GM23248 (cell line): ENCODE measurements around the gene METTL25B. TPM values are rescaled to one million over a fixed set of nuclear protein-coding genes. Genes with fewer than 3 reads are reported as not detected.

Experiments
- DNase-seq: peaks from one replicate; pipeline ENCODE4 v3.0.0-alpha.2; 2015
- H2AFZ ChIP-seq: fragments of 200-600 bp; sonication (generic); 2 replicates; pipeline ENCODE4 v1.6.1; 2016; ENCODE audit warnings: antibody characterized with exemption
- H3F3A ChIP-seq: fragments of 200-600 bp; sonication (generic); 2 replicates; pipeline ENCODE4 v1.6.1; 2016; ENCODE audit warnings: mild to moderate bottlenecking, antibody characterized with exemption, mixed run types; ENCODE audit not compliant: insufficient read depth
- H3K27ac ChIP-seq: fragments of 200-600 bp; sonication (generic); 2 replicates; pipeline ENCODE4 v1.5.1; 2016; ENCODE audit warnings: mild to moderate bottlenecking
- H3K27me3 ChIP-seq: fragments of 200-600 bp; sonication (generic); replicated peaks from 2 replicates; pipeline ENCODE4 v1.6.1; 2016; ENCODE audit warnings: mild to moderate bottlenecking; ENCODE audit not compliant: insufficient read depth
- H3K36me3 ChIP-seq: fragments of 200-600 bp; sonication (generic); 2 replicates; pipeline ENCODE4 v1.6.1; 2016; ENCODE audit warnings: low read depth, mild to moderate bottlenecking
- H3K4me1 ChIP-seq: fragments of 200-600 bp; sonication (generic); 2 replicates; pipeline ENCODE4 v1.6.1; 2016; ENCODE audit warnings: mild to moderate bottlenecking; ENCODE audit not compliant: insufficient read depth
- H3K4me2 ChIP-seq: fragments of 200-600 bp; sonication (generic); one replicate; pipeline ENCODE4 v1.6.1; 2016; ENCODE audit warnings: mild to moderate bottlenecking; ENCODE audit not compliant: unreplicated experiment
- H3K4me3 ChIP-seq: fragments of 200-600 bp; sonication (generic); 2 replicates; pipeline ENCODE4 v1.5.1; 2016; ENCODE audit warnings: mild to moderate bottlenecking
- H3K79me2 ChIP-seq: fragments of 200-600 bp; sonication (generic); 2 replicates; pipeline ENCODE4 v1.6.1; 2016; ENCODE audit warnings: mild to moderate bottlenecking; ENCODE audit not compliant: insufficient read depth
- H3K9ac ChIP-seq: fragments of 200-600 bp; sonication (generic); 2 replicates; pipeline ENCODE4 v1.6.1; 2016; ENCODE audit warnings: mild to moderate bottlenecking
- H3K9me2 ChIP-seq: fragments of 200-600 bp; sonication (generic); 2 replicates; pipeline ENCODE4 v1.6.1; 2016; ENCODE audit warnings: mixed run types, mild to moderate bottlenecking, moderate library complexity; ENCODE audit not compliant: insufficient read depth
- H3K9me3 ChIP-seq: fragments of 200-600 bp; sonication (generic); one replicate; pipeline ENCODE4 v1.6.1; 2017; ENCODE audit warnings: low read depth
- H4K20me1 ChIP-seq: fragments of 200-600 bp; sonication (generic); 2 replicates; pipeline ENCODE4 v1.6.0; 2016; ENCODE audit not compliant: insufficient read depth
- EZH2 ChIP-seq: fragments of 200-600 bp; sonication (generic); IDR thresholded peaks from 2 replicates; pipeline ENCODE4 v1.6.1; 2018; ENCODE audit warnings: antibody characterized with exemption, mild to moderate bottlenecking; ENCODE audit not compliant: insufficient read depth, poor library complexity, severe bottlenecking
- EZH2phosphoT487 ChIP-seq: fragments of 200-600 bp; sonication (generic); IDR thresholded peaks from 2 replicates; pipeline ENCODE4 v1.6.1; 2018; ENCODE audit warnings: antibody characterized with exemption, moderate library complexity, mild to moderate bottlenecking, low read depth; ENCODE audit not compliant: insufficient read depth
- WGBS, 2 experiments: methylation state at CpG; one replicate each; pipeline ENCODE4 v1.1.6; 2015 to 2017; ENCODE audit warnings: low lambda C conversion rate in 2 of 2, low coverage in 1 of 2; ENCODE audit errors: missing lambda C conversion rate in 2 of 2; 5-methylcytosine and 5-hydroxymethylcytosine counted together
- in situ Hi-C: fragments of 300-500 bp; cut with MboI; formaldehyde crosslinking; loops from 2 replicates; pipeline ENCODE4 v1.15.0; 2020
- polyA plus RNA-seq: library from polyadenylated mRNA; unstranded; fragments of >200 nt; fragmentation: Nextera tagmentation; extraction: Ambion mirVana; gene quantifications from 2 replicates; pipeline ENCODE4 v1.2.1, GENCODE V29; 2016
- total RNA-seq: library from RNA; depleted of rRNA; stranded (reverse); fragments of >200 nt; shearing (Covaris generic); gene quantifications from 2 replicates; pipeline ENCODE4 v1.2.3, GENCODE V29; 2014

The METTL25B gene
- total and polyA plus RNA-seq, 2 experiments from 2014 or later = 4.5 to 7.4 TPM

DNA sequence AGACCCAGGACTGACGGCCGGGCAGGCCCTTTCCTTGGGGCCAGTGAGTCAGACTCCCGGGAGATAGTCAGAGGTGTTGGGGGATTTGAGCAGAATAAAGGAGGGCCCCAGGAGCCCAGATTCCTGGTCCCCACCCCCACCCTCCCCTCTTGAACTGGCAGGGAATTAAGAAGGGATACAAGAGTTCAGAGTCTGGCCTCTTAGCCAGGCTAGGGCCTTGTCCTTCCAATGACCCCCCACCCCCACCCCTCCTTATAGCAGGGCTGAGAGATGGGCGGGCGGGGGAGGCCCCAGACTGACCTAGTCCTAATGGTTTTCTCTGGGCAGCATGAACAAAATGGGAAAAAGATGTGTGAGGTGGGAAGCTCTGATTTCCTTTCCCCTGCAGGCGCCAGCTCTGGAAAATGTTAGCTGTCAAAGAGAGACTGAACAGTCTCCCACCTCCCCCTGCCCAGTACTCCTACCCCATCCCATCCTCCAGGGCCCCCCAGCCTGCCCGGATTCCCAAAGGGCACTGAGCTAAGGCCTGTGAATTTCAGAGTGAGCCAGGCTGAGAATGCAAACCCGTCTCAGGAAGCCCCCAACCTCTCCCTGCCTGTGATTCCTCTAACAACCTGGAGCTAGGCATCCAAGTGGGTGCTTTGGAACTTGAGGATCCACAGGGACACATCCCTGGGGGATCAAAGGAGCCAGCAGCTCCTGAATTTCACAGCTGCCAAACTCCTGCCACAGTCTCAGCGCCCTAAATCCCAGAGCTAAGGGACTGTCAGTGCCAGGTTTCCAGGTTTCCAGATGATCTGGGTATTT lies 17.1 kb upstream of the METTL25B start:
- no peak overlapping the region for H3K4me2 ChIP-seq
- H2AFZ ChIP-seq = no peak overlapping the region
- H3K27me3 ChIP-seq = no peaks in the 10 kb centered on the region
- in situ Hi-C loops = no loop called here
- H3K9ac ChIP-seq = no peak overlapping the region
- H4K20me1 ChIP-seq = no peaks in the 10 kb centered on the region
- peak; percentile 51 for DNase-seq
- H3K36me3 ChIP-seq = no peaks in the 10 kb centered on the region
- TF ChIP-seq EZH2 = no peak
- no peak for TF ChIP-seq EZH2phosphoT487
- H3K27ac ChIP-seq = no peak overlapping the region
- H3K79me2 ChIP-seq = no peaks in the 10 kb centered on the region
- H3F3A ChIP-seq = peaks cover 41% of the 10 kb centered on the region
- H3K4me3 ChIP-seq = no peak overlapping the region
- H3K4me1 ChIP-seq = peaks cover 77% of the 10 kb centered on the region
- no peaks in the 10 kb centered on the region for H3K9me3 ChIP-seq
- no peaks in the 10 kb centered on the region for H3K9me2 ChIP-seq
- WGBS, 2 experiments = 35 to 57% methylated on average over 6 to 9 of the region's 9 CpGs

DNA sequence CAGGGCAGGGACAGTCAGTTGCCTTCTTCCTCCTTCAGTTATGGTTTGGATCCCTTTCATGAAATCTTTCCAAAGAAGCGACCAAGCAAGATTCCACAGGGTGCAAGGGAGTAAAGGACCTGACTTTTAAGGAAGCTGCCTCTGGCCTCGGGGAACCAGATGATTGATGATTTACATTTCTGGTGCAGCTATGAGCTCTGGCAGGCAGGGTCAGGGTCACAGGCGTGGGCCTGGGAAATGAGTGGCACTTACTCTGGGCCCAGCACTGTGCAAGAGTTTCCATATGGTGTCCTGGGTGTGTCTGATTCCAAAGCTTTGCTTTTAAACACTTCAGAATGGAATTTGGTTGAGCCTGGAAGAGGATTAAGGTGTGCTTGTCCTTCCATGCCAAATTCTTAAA lies 15.6 kb upstream of the METTL25B start:
- Histone ChIP-seq H3F3A (peaks cover 38% of the 10 kb centered on the region), H4K20me1 (no peaks in the 10 kb centered on the region), H3K36me3 (no peaks in the 10 kb centered on the region), H3K27ac (peak overlapping the region; percentile 27; the same call in 1 of the 2 replicates), H3K27me3 (no peaks in the 10 kb centered on the region), H3K9me3 (no peaks in the 10 kb centered on the region), H3K79me2 (no peaks in the 10 kb centered on the region), H3K9me2 (no peaks in the 10 kb centered on the region), H2AFZ (no peak overlapping the region), H3K9ac (no peak overlapping the region), H3K4me2 (no peak overlapping the region), H3K4me1 (peaks cover 63% of the 10 kb centered on the region), H3K4me3 (no peak overlapping the region)
- peak; percentile 24 for DNase-seq
- WGBS, 2 experiments = 42 to 47% methylated on average over 3 of the region's 3 CpGs
- in situ Hi-C loops = no loop called here
- no peak for TF ChIP-seq EZH2

DNA sequence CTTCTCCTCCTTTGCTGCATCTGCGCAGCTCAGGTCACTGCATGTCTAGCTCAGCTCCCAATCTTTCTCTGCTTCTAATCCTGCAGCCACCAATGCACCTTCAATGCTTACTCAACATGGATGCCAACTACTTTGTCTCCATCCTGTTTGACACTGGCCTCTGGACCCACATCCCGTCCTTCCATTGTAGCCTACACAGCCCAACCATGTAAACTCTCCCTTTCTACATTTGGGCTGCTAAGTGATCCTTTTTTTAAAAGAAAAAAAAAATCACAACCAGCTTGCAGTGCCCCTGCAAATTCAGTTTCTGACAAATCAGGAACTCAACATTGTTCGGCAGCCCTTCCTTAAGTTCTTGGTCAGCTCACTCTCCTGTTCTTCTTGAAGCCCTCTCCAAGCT lies 13.4 kb upstream of the METTL25B start:
- peaks cover 41% of the 10 kb centered on the region for H3K4me1 ChIP-seq
- in situ Hi-C loops = loop anchor here (5.0 kb wide), 1 partner anchor 152 kb away; no protein-coding TSS in a partner anchor
- 79 to 82% methylated on average over 3 of the region's 3 CpGs for WGBS, 2 experiments
- TF ChIP-seq EZH2phosphoT487 (no peak), EZH2 (no peak)
- no peaks in the 10 kb centered on the region for H3K9me3 ChIP-seq
- no peak overlapping the region for H3K4me3 ChIP-seq
- no peak overlapping the region for H2AFZ ChIP-seq
- no peaks in the 10 kb centered on the region for H3K36me3 ChIP-seq
- H3K79me2 ChIP-seq = no peaks in the 10 kb centered on the region
- no peak overlapping the region for H3K4me2 ChIP-seq
- H4K20me1 ChIP-seq = no peaks in the 10 kb centered on the region
- H3K9ac ChIP-seq = no peak overlapping the region
- peaks cover 20% of the 10 kb centered on the region for H3F3A ChIP-seq
- no peaks in the 10 kb centered on the region for H3K9me2 ChIP-seq
- H3K27ac ChIP-seq = no peak overlapping the region
- H3K27me3 ChIP-seq = no peaks in the 10 kb centered on the region
- DNase-seq = no peak

DNA sequence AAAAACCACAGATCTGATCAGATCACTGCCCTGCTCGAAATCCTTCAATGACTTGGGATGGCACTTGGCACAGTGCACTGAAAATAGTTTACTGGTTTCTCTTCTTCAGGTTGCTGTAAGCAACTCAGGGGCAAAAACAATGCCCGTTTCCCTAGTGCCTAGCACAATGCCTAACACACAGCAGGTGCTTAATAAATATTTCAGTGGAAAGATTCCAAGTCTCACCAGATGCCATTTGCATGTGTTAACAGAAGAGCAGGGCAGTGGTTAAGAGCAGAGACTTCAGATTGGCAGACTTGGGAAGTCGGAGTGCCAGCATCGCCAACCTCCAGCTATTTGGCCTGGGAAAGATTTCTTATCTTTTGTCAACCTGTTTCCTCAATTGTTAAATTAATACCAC lies 10.9 kb upstream of the METTL25B start:
- no peak for DNase-seq
- Histone ChIP-seq H3F3A (peaks cover 12% of the 10 kb centered on the region; the same call in 1 of the 2 replicates), H3K9me3 (no peaks in the 10 kb centered on the region), H3K4me2 (no peak overlapping the region), H3K27me3 (no peaks in the 10 kb centered on the region), H4K20me1 (no peaks in the 10 kb centered on the region), H3K27ac (no peak overlapping the region), H2AFZ (no peak overlapping the region), H3K79me2 (peaks cover 11% of the 10 kb centered on the region), H3K4me1 (peaks cover 16% of the 10 kb centered on the region), H3K36me3 (0 out of 2 replicates have a peak, but pooled peaks cover 8% of the 10 kb centered on the region), H3K9me2 (no peaks in the 10 kb centered on the region), H3K4me3 (no peak overlapping the region), H3K9ac (no peak overlapping the region)
- in situ Hi-C loops = loop anchor here (5.0 kb wide), 1 partner anchor 150 kb away; no protein-coding TSS in a partner anchor
- WGBS, 2 experiments = 92 to 93% methylated on average over 4 of the region's 4 CpGs
- TF ChIP-seq EZH2phosphoT487 (no peak), EZH2 (no peak)
